Sigmoid colon (tissue), 7 donors: ENCODE data around the gene PARL. TPM values are rescaled to one million over a fixed set of nuclear protein-coding genes. Genes with fewer than 3 reads are reported as not detected.

ENCODE experiments used
- DNase-seq: peaks from one replicate; pipeline ENCODE4 v3.0.0-alpha.2; 2019
- H3K27ac ChIP-seq, 4 donors: fragments of 200-600 bp; sonication (generic); one replicate each; pipeline ENCODE4 v1.5.1; 2016 to 2019; ENCODE audit warnings: mild to moderate bottlenecking in 1 of 4
- H3K27me3 ChIP-seq, 3 donors: fragments of 200-600 bp; sonication (generic); one replicate each; pipeline ENCODE4 v1.5.1; 2019; ENCODE audit warnings: mild to moderate bottlenecking in 1 of 3
- H3K36me3 ChIP-seq, 4 donors: fragments of 200-600 bp; sonication (generic); one replicate each; pipeline ENCODE4 v1.5.1; 2016 to 2019
- H3K4me1 ChIP-seq, 4 donors: fragments of 200-600 bp; sonication (generic); one replicate each; pipeline ENCODE4 v1.5.1; 2017 to 2019
- H3K4me3 ChIP-seq, 4 donors: fragments of 200-600 bp; sonication (generic); one replicate each; pipeline ENCODE4 v1.5.1; 2017 to 2019; ENCODE audit warnings: mild to moderate bottlenecking in 2 of 4, moderate library complexity in 1 of 4
- H3K9me3 ChIP-seq, 4 donors: fragments of 200-600 bp in 3 of 4; sonication (generic) in 3 of 4; one replicate each; pipeline versions ENCODE4 v1.5.1 to v1.6.1; 2013 to 2019
- EP300 ChIP-seq, 4 donors: sonication (generic); formaldehyde crosslinking; IDR thresholded peaks; one replicate each; pipeline ENCODE4 v1.6.1; 2017; ENCODE audit warnings: antibody characterized with exemption in 4 of 4
- POLR2A ChIP-seq, 2 donors: fragments of 450-650 bp; IDR thresholded peaks; one replicate each; pipeline ENCODE4 v1.6.1; 2016; ENCODE audit warnings: antibody characterized with exemption in 2 of 2, mild to moderate bottlenecking in 2 of 2, moderate library complexity in 2 of 2
- POLR2AphosphoS5 ChIP-seq, 4 donors: sonication (generic); formaldehyde crosslinking; IDR thresholded peaks; one replicate each; pipeline ENCODE4 v1.6.1; 2017; ENCODE audit warnings: antibody characterized with exemption in 4 of 4
- WGBS, 2 donors: extraction: QIAGEN DNeasy Blood & Tissue Kit; methylation state at CpG; one replicate each; pipeline ENCODE4 v1.1.7; 2013; 5-methylcytosine and 5-hydroxymethylcytosine counted together
- intact Hi-C: fragments of 100-400 bp; cut with DNase I; formaldehyde crosslinking; loops from one replicate; pipeline ENCODE4 v1.15.1; 2023
- polyA plus RNA-seq, 3 donors: library from polyadenylated mRNA; stranded (reverse); fragments of 200-250 nt; gene quantifications; one replicate each; pipeline ENCODE4 v1.2.3, GENCODE V29; 2013
- total RNA-seq, 4 donors: library from RNA; depleted of rRNA; stranded (reverse); fragments of >200 nt; gene quantifications; one replicate each; pipeline ENCODE4 v1.1.0, GENCODE V29; 2016
- TF ChIP-seq, protein P1 (sequence below), 4 experiments: fragments of 450-650 bp in 3 of 4; fragments of 200-600 bp in 1 of 4; IDR thresholded peaks; one replicate each; pipeline ENCODE4 v1.5.1; 2016 to 2019; ENCODE audit warnings: antibody characterized with exemption in 4 of 4, mild to moderate bottlenecking in 3 of 4, moderate library complexity in 2 of 4
- donor health status: healthy with polysubstance abuse.
- donor health status: Bipolar disorder and iron deficiency.
- donor health status: healthy.

PARL gene
- total and polyA plus RNA-seq, 7 donors, result 52.1 to 87.9 (median 58.3) TPM

DNA sequence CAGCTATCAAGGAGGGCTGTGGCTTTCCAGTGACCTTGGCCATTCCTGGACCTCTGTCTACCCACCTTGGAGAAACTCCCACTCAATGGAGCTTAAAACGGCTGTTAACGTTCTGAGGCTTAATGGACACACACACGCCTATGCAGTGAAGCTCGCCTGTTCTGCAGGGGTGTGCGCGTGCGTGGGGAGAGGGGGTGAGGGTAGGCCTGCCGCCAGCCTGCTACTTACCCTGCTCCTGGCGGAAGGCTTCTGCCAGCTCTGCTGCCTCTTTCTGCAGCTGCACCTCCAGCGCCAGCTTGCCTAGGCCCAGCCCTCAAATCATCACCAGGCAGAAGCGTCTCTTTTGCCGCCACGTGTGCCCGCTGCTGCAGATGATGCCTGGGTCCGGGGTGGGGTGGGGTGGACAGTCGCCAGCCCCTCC, 23.2 kb upstream of the PARL start:
- intact Hi-C loops, result no loop called here

DNA sequence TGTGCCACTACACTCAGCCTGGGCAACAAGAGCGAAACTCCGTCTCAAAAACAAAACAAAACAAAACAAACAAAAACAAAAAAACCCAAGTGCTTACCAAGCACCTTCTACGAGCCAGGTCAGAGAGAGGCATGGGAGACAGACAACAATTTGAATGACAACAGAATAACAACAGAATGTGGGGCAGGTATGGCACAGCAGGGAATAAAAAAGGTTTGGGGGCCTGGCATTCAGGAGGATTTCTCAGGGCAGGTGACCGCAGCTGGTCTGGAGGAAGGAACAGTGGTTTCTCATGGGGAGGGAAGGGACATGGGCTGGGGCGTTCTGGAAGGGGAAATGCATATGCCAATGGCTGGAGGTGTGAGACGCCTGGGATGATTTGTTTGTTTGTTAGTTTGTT, 22.5 kb upstream of the PARL start:
- no peak for DNase-seq
- no peaks in the 10 kb centered on the region for H3K9me3 ChIP-seq
- no peaks in the 10 kb centered on the region for H3K36me3 ChIP-seq
- no peaks in the 10 kb centered on the region for H3K27me3 ChIP-seq
- H3K4me1 ChIP-seq, result no peaks in the 10 kb centered on the region
- WGBS, 2 donors, result 66 to 76% methylated on average over 6 of the region's 6 CpGs
- H3K27ac ChIP-seq, result no peak overlapping the region
- TF ChIP-seq POLR2A (IDR thresholded peaks at IDR 0.05) (no peak), EP300 (IDR thresholded peaks at IDR 0.05) (no peak), POLR2AphosphoS5 (IDR thresholded peaks at IDR 0.05) (no peak)
- TF ChIP-seq, protein P1, sequence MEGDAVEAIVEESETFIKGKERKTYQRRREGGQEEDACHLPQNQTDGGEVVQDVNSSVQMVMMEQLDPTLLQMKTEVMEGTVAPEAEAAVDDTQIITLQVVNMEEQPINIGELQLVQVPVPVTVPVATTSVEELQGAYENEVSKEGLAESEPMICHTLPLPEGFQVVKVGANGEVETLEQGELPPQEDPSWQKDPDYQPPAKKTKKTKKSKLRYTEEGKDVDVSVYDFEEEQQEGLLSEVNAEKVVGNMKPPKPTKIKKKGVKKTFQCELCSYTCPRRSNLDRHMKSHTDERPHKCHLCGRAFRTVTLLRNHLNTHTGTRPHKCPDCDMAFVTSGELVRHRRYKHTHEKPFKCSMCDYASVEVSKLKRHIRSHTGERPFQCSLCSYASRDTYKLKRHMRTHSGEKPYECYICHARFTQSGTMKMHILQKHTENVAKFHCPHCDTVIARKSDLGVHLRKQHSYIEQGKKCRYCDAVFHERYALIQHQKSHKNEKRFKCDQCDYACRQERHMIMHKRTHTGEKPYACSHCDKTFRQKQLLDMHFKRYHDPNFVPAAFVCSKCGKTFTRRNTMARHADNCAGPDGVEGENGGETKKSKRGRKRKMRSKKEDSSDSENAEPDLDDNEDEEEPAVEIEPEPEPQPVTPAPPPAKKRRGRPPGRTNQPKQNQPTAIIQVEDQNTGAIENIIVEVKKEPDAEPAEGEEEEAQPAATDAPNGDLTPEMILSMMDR (IDR thresholded peaks at IDR 0.05), result no peak
- H3K4me3 ChIP-seq, result no peak overlapping the region
- intact Hi-C loops, result no loop called here

More for the DNA sequence above, 23.2 kb upstream of the PARL start:
- no peak for DNase-seq
- Histone ChIP-seq H3K4me1 (no peaks in the 10 kb centered on the region), H3K27me3 (no peaks in the 10 kb centered on the region), H3K9me3 (no peaks in the 10 kb centered on the region), H3K27ac (no peak overlapping the region), H3K36me3 (no peaks in the 10 kb centered on the region), H3K4me3 (no peak overlapping the region)
- no peak for TF ChIP-seq EP300 (IDR thresholded peaks at IDR 0.05)
- no peak for TF ChIP-seq POLR2AphosphoS5 (IDR thresholded peaks at IDR 0.05)
- no peak for TF ChIP-seq POLR2A (IDR thresholded peaks at IDR 0.05)
- TF ChIP-seq, protein P1 (IDR thresholded peaks at IDR 0.05), result no peak
- 85% methylated on average over 16 of the region's 16 CpGs for WGBS, 2 donors

DNA sequence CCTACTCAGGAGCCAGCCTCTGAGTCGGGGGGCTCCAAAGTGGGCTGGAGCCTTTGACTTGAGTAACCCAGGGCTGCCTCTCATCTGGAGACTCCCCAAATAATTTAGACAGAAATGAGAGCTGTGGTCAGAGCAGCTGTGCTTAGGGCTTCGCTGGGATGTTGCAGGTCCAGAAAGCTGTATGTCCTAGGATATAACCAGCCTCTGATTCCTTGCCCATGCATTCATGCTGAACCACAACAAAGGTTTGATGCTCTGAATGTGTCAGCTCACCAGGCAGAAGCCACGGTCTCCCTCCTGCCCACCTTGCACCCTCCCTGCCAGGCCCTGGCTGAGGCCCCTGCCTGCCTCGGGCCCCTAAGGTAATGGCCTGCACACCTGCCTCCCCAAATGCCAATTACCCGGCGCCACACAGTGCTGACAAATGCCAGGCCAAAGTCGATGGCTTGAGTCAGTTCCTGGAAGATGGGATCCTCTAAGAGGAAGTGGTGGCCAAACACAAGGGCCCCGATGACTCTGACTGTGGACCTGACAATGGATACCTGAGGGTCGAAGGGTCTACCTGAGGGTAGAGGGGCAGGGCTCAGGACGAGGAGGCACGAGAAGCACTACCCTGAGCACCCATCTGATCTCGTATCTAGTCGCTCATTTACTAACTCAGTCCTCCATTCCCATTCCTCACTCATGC, 21.7 kb upstream of the PARL start:
- no peak for TF ChIP-seq EP300 (IDR thresholded peaks at IDR 0.05)
- TF ChIP-seq, protein P1 (IDR thresholded peaks at IDR 0.05), result no peak
- TF ChIP-seq POLR2AphosphoS5 (IDR thresholded peaks at IDR 0.05), result no peak
- TF ChIP-seq POLR2A (IDR thresholded peaks at IDR 0.05), result no peak
- Histone ChIP-seq H3K4me1 (no peaks in the 10 kb centered on the region), H3K9me3 (no peaks in the 10 kb centered on the region), H3K4me3 (no peak overlapping the region), H3K27ac (no peak overlapping the region), H3K27me3 (no peaks in the 10 kb centered on the region), H3K36me3 (no peaks in the 10 kb centered on the region)
- WGBS, 2 donors, result 74 to 82% methylated on average over 13 of the region's 13 CpGs
- intact Hi-C loops, result no loop called here
- no peak for DNase-seq

DNA sequence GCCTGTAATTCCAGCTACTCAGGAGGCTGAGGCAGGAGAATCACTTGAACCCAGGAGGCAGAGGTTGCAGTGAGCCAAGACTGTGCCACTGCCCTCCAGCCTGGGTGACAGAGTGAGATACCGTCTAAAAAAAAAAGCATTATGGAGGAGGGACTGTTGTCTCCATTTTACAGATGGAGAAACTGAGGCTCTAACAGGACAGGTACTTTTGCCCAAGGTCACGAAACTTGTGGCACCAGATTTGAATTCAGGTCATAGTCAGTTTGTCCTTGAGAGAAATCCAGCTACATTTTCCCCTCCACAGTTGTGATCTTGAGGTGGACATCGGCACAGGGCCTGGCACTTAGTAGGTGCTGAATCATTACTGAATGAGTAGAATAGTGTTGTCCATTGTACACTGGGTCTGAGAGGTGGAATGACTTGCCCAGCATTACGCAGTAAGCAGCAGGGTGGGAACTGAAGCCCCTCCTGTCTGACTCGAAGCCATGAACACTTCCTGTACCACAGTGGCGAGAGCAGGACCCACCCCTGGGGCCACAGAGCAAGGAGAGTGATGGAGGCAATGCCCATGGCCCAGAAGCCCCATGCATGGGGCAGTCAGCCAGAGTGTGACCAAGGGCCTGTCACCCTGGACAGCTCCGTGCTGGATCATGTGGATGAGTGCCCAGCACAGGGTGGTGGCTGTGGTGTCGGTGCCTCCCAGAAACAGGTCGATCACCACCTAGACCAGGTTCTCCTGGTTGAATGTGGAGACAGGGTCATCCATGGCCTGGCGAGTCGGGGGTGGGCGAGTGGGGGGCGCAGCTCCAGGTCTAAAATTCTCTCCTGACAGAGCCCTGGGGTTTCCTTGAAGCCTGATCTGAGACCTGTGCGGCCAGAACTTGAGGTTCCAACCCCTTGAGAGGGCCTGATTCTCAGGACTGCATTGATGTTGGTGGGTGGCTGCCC, 20.4 kb upstream of the PARL start:
- TF ChIP-seq POLR2AphosphoS5 (IDR thresholded peaks at IDR 0.05) (no peak), EP300 (IDR thresholded peaks at IDR 0.05) (no peak), POLR2A (IDR thresholded peaks at IDR 0.05) (no peak)
- TF ChIP-seq, protein P1 (IDR thresholded peaks at IDR 0.05), result no peak
- Histone ChIP-seq H3K4me1 (no peaks in the 10 kb centered on the region), H3K27ac (no peak overlapping the region), H3K9me3 (no peaks in the 10 kb centered on the region), H3K27me3 (no peaks in the 10 kb centered on the region), H3K4me3 (no peak overlapping the region), H3K36me3 (no peaks in the 10 kb centered on the region)
- 77 to 82% methylated on average over 14 of the region's 14 CpGs for WGBS, 2 donors
- intact Hi-C loops, result no loop called here
- DNase-seq, result no peak
